GM23338 (cell line): ENCODE results near the gene ST8SIA1. TPM values are rescaled to one million over a fixed set of nuclear protein-coding genes. Genes with fewer than 3 reads are reported as not detected.

Experiments
- ATAC-seq: fragments of 200-7000 bp; cut with Tn5 transposase; 3 replicates; pipeline ENCODE4 v1.9.1; 2020
- DNase-seq: peaks from one replicate; pipeline ENCODE4 v3.0.0-alpha.2; 2015; ENCODE audit warnings: low spot score
- H2AFZ ChIP-seq: fragments of 200-600 bp; sonication (generic); 2 replicates; pipeline ENCODE4 v1.8.0; 2016; ENCODE audit warnings: antibody characterized with exemption, mild to moderate bottlenecking, moderate library complexity
- H3F3A ChIP-seq: fragments of 200-600 bp; sonication (generic); replicated peaks from 2 replicates; pipeline ENCODE4 v1.8.0; 2017; ENCODE audit warnings: antibody characterized with exemption, mixed run types, low read depth
- H3K27ac ChIP-seq: fragments of 200-600 bp; sonication (generic); 2 replicates; pipeline ENCODE4 v1.6.1; 2016; ENCODE audit warnings: low read depth
- H3K27me3 ChIP-seq: fragments of 200-600 bp; sonication (generic); 2 replicates; pipeline ENCODE4 v1.8.0; 2016; ENCODE audit warnings: mild to moderate bottlenecking, mixed run types, moderate library complexity; ENCODE audit not compliant: insufficient read depth
- H3K36me3 ChIP-seq: fragments of 200-600 bp; sonication (generic); 2 replicates; pipeline ENCODE4 v1.8.0; 2016; ENCODE audit warnings: mild to moderate bottlenecking; ENCODE audit not compliant: insufficient read depth
- H3K4me1 ChIP-seq: fragments of 200-600 bp; sonication (generic); 2 replicates; pipeline ENCODE4 v1.8.0; 2016; ENCODE audit warnings: mild to moderate bottlenecking, moderate library complexity; ENCODE audit not compliant: insufficient read depth
- H3K4me2 ChIP-seq: fragments of 200-600 bp; sonication (generic); 2 replicates; pipeline ENCODE4 v1.7.1; 2017; ENCODE audit warnings: mixed run types
- H3K4me3 ChIP-seq: fragments of 200-600 bp; sonication (generic); 2 replicates; pipeline ENCODE4 v1.6.1; 2016; ENCODE audit warnings: mixed run types
- H3K79me2 ChIP-seq: fragments of 200-600 bp; sonication (generic); replicated peaks from 2 replicates; pipeline ENCODE4 v1.8.0; 2017; ENCODE audit warnings: mild to moderate bottlenecking; ENCODE audit not compliant: insufficient read depth
- H3K9me2 ChIP-seq: fragments of 200-600 bp; sonication (generic); 2 replicates; pipeline ENCODE4 v1.8.0; 2017; ENCODE audit not compliant: insufficient read depth
- H4K20me1 ChIP-seq: fragments of 200-600 bp; sonication (generic); replicated peaks from 2 replicates; pipeline ENCODE4 v1.8.0; 2017; ENCODE audit warnings: mild to moderate bottlenecking; ENCODE audit not compliant: insufficient read depth
- H3K27ac Mint-ChIP-seq: 2 replicates; pipeline ENCODE4 v1.8.0; 2020; ENCODE audit warnings: inconsistent platforms, mild to moderate bottlenecking, moderate library complexity, mixed read lengths
- H3K27me3 Mint-ChIP-seq: 3 replicates; pipeline ENCODE4 v1.8.0; 2022; ENCODE audit warnings: low read depth, mild to moderate bottlenecking, moderate library complexity, mixed read lengths, inconsistent platforms; ENCODE audit not compliant: insufficient read depth, poor library complexity
- H3K36me3 Mint-ChIP-seq: 3 replicates; pipeline ENCODE4 v1.8.0; 2021; ENCODE audit warnings: low read depth, mild to moderate bottlenecking, inconsistent platforms, moderate library complexity, mixed read lengths
- H3K4me1 Mint-ChIP-seq: 3 replicates; pipeline ENCODE4 v1.8.0; 2020; ENCODE audit warnings: mild to moderate bottlenecking, inconsistent platforms, mixed read lengths
- H3K4me3 Mint-ChIP-seq: 3 replicates; pipeline ENCODE4 v1.8.0; 2021; ENCODE audit warnings: moderate library complexity, mild to moderate bottlenecking, inconsistent platforms, mixed read lengths
- H3K9me3 Mint-ChIP-seq: 3 replicates; pipeline ENCODE4 v1.8.0; 2020; ENCODE audit warnings: moderate library complexity, mild to moderate bottlenecking, inconsistent platforms, mixed read lengths
- CREB1 ChIP-seq: fragments of 250-450 bp; sonication (Bioruptor Pico); IDR thresholded peaks from 2 replicates; pipeline ENCODE4 v1.5.0; 2020; ENCODE audit warnings: low read depth, mild to moderate bottlenecking, moderate library complexity
- CTCF ChIP-seq, 2 experiments: fragments of 200-600 bp in 1 of 2; sonication (generic) in 1 of 2; conservative IDR thresholded peaks; 2 replicates each; pipeline versions ENCODE4 v1.5.1 to v1.6.1; 2016 to 2017; ENCODE audit warnings: antibody characterized with exemption in 2 of 2, low read depth in 2 of 2, mild to moderate bottlenecking in 2 of 2, moderate library complexity in 1 of 2
- ETS1 ChIP-seq: IDR thresholded peaks from 2 replicates; pipeline ENCODE4 v1.6.1; 2016; ENCODE audit warnings: antibody characterized with exemption
- EZH2phosphoT487 ChIP-seq: fragments of 200-600 bp; sonication (generic); IDR thresholded peaks from one replicate; pipeline ENCODE4 v1.8.1; 2018; ENCODE audit warnings: antibody characterized with exemption; ENCODE audit not compliant: unreplicated experiment
- JUNB ChIP-seq: IDR thresholded peaks from one replicate; pipeline ENCODE4 v1.6.1; 2016; ENCODE audit warnings: antibody characterized with exemption; ENCODE audit not compliant: unreplicated experiment
- POLR2AphosphoS5 ChIP-seq: IDR thresholded peaks from 2 replicates; pipeline ENCODE4 v1.6.1; 2016; ENCODE audit warnings: antibody characterized with exemption, low read depth
- REST ChIP-seq: IDR thresholded peaks from one replicate; pipeline ENCODE4 v1.6.1; 2018; ENCODE audit warnings: antibody characterized with exemption; ENCODE audit not compliant: unreplicated experiment
- ZNF331 ChIP-seq: fragments of 250-450 bp; sonication (Bioruptor Pico); IDR thresholded peaks from 2 replicates; pipeline ENCODE4 v1.5.0; 2020; ENCODE audit warnings: low read depth, mild to moderate bottlenecking, moderate library complexity
- ZNF462 ChIP-seq: fragments of 250-450 bp; sonication (Bioruptor Pico); IDR thresholded peaks from 2 replicates; pipeline ENCODE4 v1.5.0; 2020; ENCODE audit warnings: mild to moderate bottlenecking, moderate library complexity
- polyA plus RNA-seq: library from polyadenylated mRNA; unstranded; fragments of >200 nt; fragmentation: Nextera tagmentation; extraction: Ambion mirVana; gene quantifications from 2 replicates; pipeline ENCODE4 v1.2.1, GENCODE V29; 2016
- total RNA-seq: library from RNA; depleted of rRNA; stranded (reverse); fragments of >200 nt; shearing (Covaris generic); gene quantifications from 2 replicates; pipeline ENCODE4 v1.2.3, GENCODE V29; 2014

The ST8SIA1 gene
- total and polyA plus RNA-seq, 2 experiments from 2014 or later: 2.5 to 5.1 TPM

- H3K79me2 ChIP-seq: no peaks in the 10 kb centered on the region
- H3K27ac ChIP-seq: no peak overlapping the region
- DNase-seq (no peak), ATAC-seq (no peak)
- H3K4me2 ChIP-seq: no peak overlapping the region
- H3K27me3 ChIP-seq: no peaks in the 10 kb centered on the region
- no peaks in the 10 kb centered on the region for H3K9me2 ChIP-seq
- H4K20me1 ChIP-seq: no peaks in the 10 kb centered on the region
- TF ChIP-seq CREB1 (CRISPR knock-in tag): no peak
- TF ChIP-seq ETS1: no peak
- TF ChIP-seq EZH2phosphoT487: no peak
- no peak for TF ChIP-seq REST
- no peak for TF ChIP-seq JUNB
- TF ChIP-seq ZNF331 (CRISPR knock-in tag): no peak
- TF ChIP-seq POLR2AphosphoS5: no peak
- TF ChIP-seq CTCF (conservative IDR thresholded peaks at IDR 0.05; ENCODE audit: low read depth in 2 of 2): no peak
- no peak for TF ChIP-seq ZNF462 (CRISPR knock-in tag)
- Mint-ChIP-seq H3K36me3 (no peaks in the 10 kb centered on the region), H3K9me3 (no peaks in the 10 kb centered on the region; the same call in 2 of the 3 replicates), H3K27me3 (no peaks in the 10 kb centered on the region), H3K27ac (no peak overlapping the region), H3K4me3 (no peak overlapping the region), H3K4me1 (peaks cover 5% of the 10 kb centered on the region; the same call in 2 of the 3 replicates)
- H3F3A ChIP-seq: no peaks in the 10 kb centered on the region
- H3K36me3 ChIP-seq: no peaks in the 10 kb centered on the region
- no peaks in the 10 kb centered on the region for H3K4me1 ChIP-seq
- no peak overlapping the region for H3K4me3 ChIP-seq
- H2AFZ ChIP-seq: no peak overlapping the region
Observed at GRCh38 chr12:22234561-22234960, 99.9 kb downstream of the ST8SIA1 start.
